OCI-LY1 (cell line): ENCODE data around the gene NEAT1.

Experiments
- H2AFZ ChIP-seq: fragments of 200-600 bp; sonication (generic), shearing (Covaris generic); 2 replicates; pipeline ENCODE4 v1.6.0; 2014; ENCODE audit warnings: antibody characterized with exemption, mild to moderate bottlenecking, low read length
- H3F3A ChIP-seq: fragments of 200-600 bp; sonication (generic), shearing (Covaris generic); 2 replicates; pipeline ENCODE4 v1.6.0; 2014; ENCODE audit warnings: mild to moderate bottlenecking, antibody characterized with exemption, low read length, moderate library complexity; ENCODE audit not compliant: insufficient read depth
- H3K27ac ChIP-seq: fragments of 200-600 bp; sonication (generic); 2 replicates; pipeline ENCODE4 v1.5.1; 2014; ENCODE audit warnings: low read length, mixed run types, mild to moderate bottlenecking, low read depth; ENCODE audit not compliant: poor library complexity, severe bottlenecking
- H3K27me3 ChIP-seq: fragments of 200-600 bp; sonication (generic); 2 replicates; pipeline ENCODE4 v1.6.0; 2014; ENCODE audit warnings: antibody characterized with exemption, mild to moderate bottlenecking, low read length, moderate library complexity; ENCODE audit not compliant: insufficient read depth
- H3K36me3 ChIP-seq: fragments of 200-600 bp; sonication (generic); 2 replicates; pipeline ENCODE4 v1.6.1; 2014; ENCODE audit warnings: mild to moderate bottlenecking, antibody characterized with exemption, low read length, moderate library complexity, mixed read lengths; ENCODE audit not compliant: insufficient read depth
- H3K4me1 ChIP-seq: fragments of 200-600 bp; sonication (generic); 2 replicates; pipeline ENCODE4 v1.5.1; 2014; ENCODE audit warnings: mild to moderate bottlenecking, low read length, moderate library complexity; ENCODE audit not compliant: insufficient read depth, severe bottlenecking
- H3K4me2 ChIP-seq: fragments of 200-600 bp; sonication (generic), shearing (Covaris generic); 2 replicates; pipeline ENCODE4 v1.6.1; 2014; ENCODE audit warnings: low read length
- H3K4me3 ChIP-seq: fragments of 200-600 bp; sonication (generic); 2 replicates; pipeline ENCODE4 v1.5.1; 2014; ENCODE audit warnings: low read length, low read depth, mild to moderate bottlenecking, mixed read lengths; ENCODE audit not compliant: poor library complexity, severe bottlenecking
- H3K79me2 ChIP-seq: fragments of 200-600 bp; shearing (Covaris generic); 2 replicates; pipeline ENCODE4 v1.6.1; 2016; ENCODE audit warnings: mixed run types, low read length, mixed read lengths; ENCODE audit not compliant: insufficient read depth
- H3K9ac ChIP-seq: fragments of 200-600 bp; sonication (generic), shearing (Covaris generic); 2 replicates; pipeline ENCODE4 v1.6.1; 2014; ENCODE audit warnings: mild to moderate bottlenecking, low read length, mixed read lengths
- H3K9me2 ChIP-seq: fragments of 200-600 bp; sonication (generic), shearing (Covaris generic); 2 replicates; pipeline ENCODE4 v1.6.1; 2014; ENCODE audit warnings: low read depth, mild to moderate bottlenecking, low read length, mixed read lengths
- H3K9me3 ChIP-seq: fragments of 200-600 bp; shearing (Covaris generic); 2 replicates; pipeline ENCODE4 v1.6.1; 2014; ENCODE audit warnings: low read length, mixed read lengths
- H4K20me1 ChIP-seq: fragments of 200-600 bp; sonication (generic), shearing (Covaris generic); 2 replicates; pipeline ENCODE4 v1.6.0; 2016; ENCODE audit warnings: mild to moderate bottlenecking, low read length; ENCODE audit not compliant: insufficient read depth
- EZH2 ChIP-seq: fragments of 200-600 bp; sonication (generic), shearing (Covaris generic); IDR thresholded peaks from 2 replicates; pipeline ENCODE4 v1.8.0; 2017; ENCODE audit warnings: borderline replicate concordance, mixed run types, mild to moderate bottlenecking, antibody characterized with exemption, low read length, moderate library complexity, mixed read lengths
- TF ChIP-seq, protein P1 (sequence below): fragments of 200-600 bp; sonication (generic), shearing (Covaris generic); IDR thresholded peaks from 2 replicates; pipeline ENCODE4 v1.5.1; 2017; ENCODE audit warnings: mild to moderate bottlenecking, antibody characterized with exemption, low read length, moderate library complexity, mixed read lengths

NEAT1 gene

DNA sequence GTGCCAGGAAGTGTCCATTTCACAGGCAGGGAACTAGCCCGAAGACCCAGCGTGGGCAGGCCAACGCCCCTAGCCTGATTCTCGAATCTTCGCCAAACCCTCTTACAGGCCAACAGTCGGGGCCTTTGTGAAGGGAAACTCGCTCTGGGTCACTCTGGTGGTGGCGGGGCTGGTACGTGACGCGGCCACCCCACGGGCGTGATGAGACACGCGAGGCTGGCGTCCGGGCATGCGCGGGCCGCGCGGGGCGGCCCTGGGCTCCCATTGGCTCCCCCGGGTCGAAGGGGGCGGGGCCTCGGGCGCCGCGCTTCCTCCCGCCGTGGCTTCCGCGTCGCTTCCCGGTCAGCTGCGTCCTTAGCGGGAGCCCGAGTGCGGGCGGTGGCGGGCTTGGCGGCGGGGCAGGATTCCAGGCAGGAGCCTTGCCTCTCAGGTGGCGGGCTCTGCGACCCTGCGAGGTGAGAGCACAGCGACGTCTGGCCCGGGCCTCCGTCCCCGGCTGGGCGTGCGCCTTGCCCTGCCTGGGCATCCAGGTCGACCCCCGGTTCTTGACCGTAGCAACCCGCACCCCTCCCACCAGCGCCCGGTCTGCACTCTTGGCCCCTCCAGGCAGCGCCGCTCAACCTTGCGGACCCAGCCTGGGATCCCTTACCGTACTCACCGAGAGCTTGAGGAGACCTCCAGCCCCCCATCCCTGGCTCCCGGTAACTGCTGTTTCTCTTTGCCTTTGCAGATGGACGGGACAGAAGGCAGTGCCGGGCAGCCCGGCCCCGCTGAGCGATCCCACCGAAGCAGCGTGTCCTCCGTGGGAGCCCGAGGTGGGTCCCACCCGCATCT is 36.1 kb upstream of the NEAT1 start, which contains the start of gene FRMD8:
Gene FRMD8 (plus strand): TSS at position 331 of the 834 bp plus-strand sequence. CDS start 400 bp downstream, at position 731.
- no peak for TF ChIP-seq EZH2
- TF ChIP-seq, protein P1, sequence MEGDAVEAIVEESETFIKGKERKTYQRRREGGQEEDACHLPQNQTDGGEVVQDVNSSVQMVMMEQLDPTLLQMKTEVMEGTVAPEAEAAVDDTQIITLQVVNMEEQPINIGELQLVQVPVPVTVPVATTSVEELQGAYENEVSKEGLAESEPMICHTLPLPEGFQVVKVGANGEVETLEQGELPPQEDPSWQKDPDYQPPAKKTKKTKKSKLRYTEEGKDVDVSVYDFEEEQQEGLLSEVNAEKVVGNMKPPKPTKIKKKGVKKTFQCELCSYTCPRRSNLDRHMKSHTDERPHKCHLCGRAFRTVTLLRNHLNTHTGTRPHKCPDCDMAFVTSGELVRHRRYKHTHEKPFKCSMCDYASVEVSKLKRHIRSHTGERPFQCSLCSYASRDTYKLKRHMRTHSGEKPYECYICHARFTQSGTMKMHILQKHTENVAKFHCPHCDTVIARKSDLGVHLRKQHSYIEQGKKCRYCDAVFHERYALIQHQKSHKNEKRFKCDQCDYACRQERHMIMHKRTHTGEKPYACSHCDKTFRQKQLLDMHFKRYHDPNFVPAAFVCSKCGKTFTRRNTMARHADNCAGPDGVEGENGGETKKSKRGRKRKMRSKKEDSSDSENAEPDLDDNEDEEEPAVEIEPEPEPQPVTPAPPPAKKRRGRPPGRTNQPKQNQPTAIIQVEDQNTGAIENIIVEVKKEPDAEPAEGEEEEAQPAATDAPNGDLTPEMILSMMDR: no peak
- Histone ChIP-seq H3K36me3 (peaks cover 17% of the 10 kb centered on the region; the same call in 1 of the 2 replicates), H3K4me3 (peak within 1 kb of the TSS; percentile 80), H3K27me3 (no peaks in the 10 kb centered on the region), H3K9me3 (no peaks in the 10 kb centered on the region), H3K9ac (peak within 1 kb of the TSS; percentile 93), H4K20me1 (no peaks in the 10 kb centered on the region), H3K27ac (peak within 1 kb of the TSS; percentile 69), H3K4me2 (peak within 1 kb of the TSS; percentile 91), H2AFZ (no peak within 1 kb of the TSS), H3F3A (no peaks in the 10 kb centered on the region), H3K4me1 (peaks cover 76% of the 10 kb centered on the region), H3K9me2 (no peaks in the 10 kb centered on the region), H3K79me2 (no peaks in the 10 kb centered on the region)

GRCh38 chr11:65388731-65389130 is 33.9 kb upstream of the NEAT1 start:
- Histone ChIP-seq H3K27ac (peak overlapping the region; percentile 34), H3K9ac (peak overlapping the region; percentile 25; the same call in 1 of the 2 replicates), H3K4me3 (peak overlapping the region; percentile 24), H3F3A (no peaks in the 10 kb centered on the region), H3K4me1 (peaks cover 56% of the 10 kb centered on the region), H4K20me1 (no peaks in the 10 kb centered on the region), H3K9me2 (no peaks in the 10 kb centered on the region), H3K36me3 (peaks cover 39% of the 10 kb centered on the region; the same call in 1 of the 2 replicates), H3K9me3 (no peaks in the 10 kb centered on the region), H3K79me2 (no peaks in the 10 kb centered on the region), H2AFZ (no peak overlapping the region), H3K4me2 (peak overlapping the region; percentile 91), H3K27me3 (no peaks in the 10 kb centered on the region)
- TF ChIP-seq EZH2: no peak
- TF ChIP-seq, protein P1: no peak

DNA sequence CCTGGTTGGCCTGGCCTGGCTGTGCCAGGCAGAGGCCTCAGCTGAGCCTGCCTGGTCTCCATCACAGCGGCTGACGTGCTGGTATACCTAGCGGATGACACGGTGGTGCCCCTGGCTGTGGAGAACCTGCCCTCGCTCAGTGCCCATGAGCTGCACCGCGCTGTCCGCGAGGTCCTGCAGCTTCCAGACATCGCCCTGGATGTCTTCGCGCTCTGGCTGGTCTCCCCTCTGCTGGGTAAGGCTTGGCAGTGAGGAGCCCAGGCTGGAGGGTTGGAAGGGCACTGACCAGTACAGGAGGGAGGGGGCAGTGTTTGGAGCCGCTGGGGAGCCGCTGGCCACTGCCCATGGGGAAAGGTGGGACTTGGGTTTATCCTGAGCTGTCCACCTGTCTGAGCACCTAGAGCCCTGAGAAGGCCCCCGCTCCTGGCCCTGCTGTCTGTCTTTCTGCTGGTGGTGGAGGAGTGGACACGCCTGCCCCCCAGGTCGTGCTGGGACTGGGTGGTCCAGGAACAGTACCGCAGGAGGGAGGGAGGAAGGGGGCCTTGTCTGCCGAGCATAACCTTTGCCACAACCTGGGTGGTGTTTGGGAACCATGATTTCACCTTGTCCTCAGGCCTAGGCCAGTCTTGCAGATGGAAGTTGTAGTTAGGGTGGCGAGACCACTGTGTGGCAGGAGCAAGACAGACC is 33.2 kb upstream of the NEAT1 start:
- peak overlapping the region; percentile 24 for H3K4me3 ChIP-seq
- no peaks in the 10 kb centered on the region for H3K79me2 ChIP-seq
- H3K36me3 ChIP-seq: peaks cover 46% of the 10 kb centered on the region
- TF ChIP-seq EZH2: no peak
- TF ChIP-seq, protein P1: no peak
- H3K4me2 ChIP-seq: peak overlapping the region; percentile 91
- H2AFZ ChIP-seq: no peak overlapping the region
- H3K9ac ChIP-seq: no peak overlapping the region; the same call in 1 of the 2 replicates
- H3K27ac ChIP-seq: no peak overlapping the region
- H4K20me1 ChIP-seq: no peaks in the 10 kb centered on the region
- peaks cover 51% of the 10 kb centered on the region for H3K4me1 ChIP-seq
- H3F3A ChIP-seq: no peaks in the 10 kb centered on the region
- no peaks in the 10 kb centered on the region for H3K27me3 ChIP-seq
- H3K9me3 ChIP-seq: no peaks in the 10 kb centered on the region
- no peaks in the 10 kb centered on the region for H3K9me2 ChIP-seq
